OCI-LY1 (cell line): Measurements from ENCODE around the gene SLC24A3.
"Not testable (repeated sequence)": the region's sequence is repeated elsewhere in the genome, so short reads cannot be mapped to it uniquely, and the experiment has no call there.

Experiments used
- H2AFZ ChIP-seq: fragments of 200-600 bp; sonication (generic), shearing (Covaris generic); 2 replicates; pipeline ENCODE4 v1.6.0; 2014; ENCODE audit warnings: antibody characterized with exemption, mild to moderate bottlenecking, low read length
- H3F3A ChIP-seq: fragments of 200-600 bp; sonication (generic), shearing (Covaris generic); 2 replicates; pipeline ENCODE4 v1.6.0; 2014; ENCODE audit warnings: mild to moderate bottlenecking, antibody characterized with exemption, low read length, moderate library complexity; ENCODE audit not compliant: insufficient read depth
- H3K27ac ChIP-seq: fragments of 200-600 bp; sonication (generic); 2 replicates; pipeline ENCODE4 v1.5.1; 2014; ENCODE audit warnings: low read length, mixed run types, mild to moderate bottlenecking, low read depth; ENCODE audit not compliant: poor library complexity, severe bottlenecking
- H3K27me3 ChIP-seq: fragments of 200-600 bp; sonication (generic); 2 replicates; pipeline ENCODE4 v1.6.0; 2014; ENCODE audit warnings: antibody characterized with exemption, mild to moderate bottlenecking, low read length, moderate library complexity; ENCODE audit not compliant: insufficient read depth
- H3K36me3 ChIP-seq: fragments of 200-600 bp; sonication (generic); 2 replicates; pipeline ENCODE4 v1.6.1; 2014; ENCODE audit warnings: mild to moderate bottlenecking, antibody characterized with exemption, low read length, moderate library complexity, mixed read lengths; ENCODE audit not compliant: insufficient read depth
- H3K4me1 ChIP-seq: fragments of 200-600 bp; sonication (generic); 2 replicates; pipeline ENCODE4 v1.5.1; 2014; ENCODE audit warnings: mild to moderate bottlenecking, low read length, moderate library complexity; ENCODE audit not compliant: insufficient read depth, severe bottlenecking
- H3K4me2 ChIP-seq: fragments of 200-600 bp; sonication (generic), shearing (Covaris generic); 2 replicates; pipeline ENCODE4 v1.6.1; 2014; ENCODE audit warnings: low read length
- H3K4me3 ChIP-seq: fragments of 200-600 bp; sonication (generic); 2 replicates; pipeline ENCODE4 v1.5.1; 2014; ENCODE audit warnings: low read length, low read depth, mild to moderate bottlenecking, mixed read lengths; ENCODE audit not compliant: poor library complexity, severe bottlenecking
- H3K79me2 ChIP-seq: fragments of 200-600 bp; shearing (Covaris generic); 2 replicates; pipeline ENCODE4 v1.6.1; 2016; ENCODE audit warnings: mixed run types, low read length, mixed read lengths; ENCODE audit not compliant: insufficient read depth
- H3K9ac ChIP-seq: fragments of 200-600 bp; sonication (generic), shearing (Covaris generic); 2 replicates; pipeline ENCODE4 v1.6.1; 2014; ENCODE audit warnings: mild to moderate bottlenecking, low read length, mixed read lengths
- H3K9me2 ChIP-seq: fragments of 200-600 bp; sonication (generic), shearing (Covaris generic); 2 replicates; pipeline ENCODE4 v1.6.1; 2014; ENCODE audit warnings: low read depth, mild to moderate bottlenecking, low read length, mixed read lengths
- H3K9me3 ChIP-seq: fragments of 200-600 bp; shearing (Covaris generic); 2 replicates; pipeline ENCODE4 v1.6.1; 2014; ENCODE audit warnings: low read length, mixed read lengths
- H4K20me1 ChIP-seq: fragments of 200-600 bp; sonication (generic), shearing (Covaris generic); 2 replicates; pipeline ENCODE4 v1.6.0; 2016; ENCODE audit warnings: mild to moderate bottlenecking, low read length; ENCODE audit not compliant: insufficient read depth
- CTCF ChIP-seq: fragments of 200-600 bp; sonication (generic), shearing (Covaris generic); IDR thresholded peaks from 2 replicates; pipeline ENCODE4 v1.5.1; 2017; ENCODE audit warnings: mild to moderate bottlenecking, antibody characterized with exemption, low read length, moderate library complexity, mixed read lengths
- EZH2 ChIP-seq: fragments of 200-600 bp; sonication (generic), shearing (Covaris generic); IDR thresholded peaks from 2 replicates; pipeline ENCODE4 v1.8.0; 2017; ENCODE audit warnings: borderline replicate concordance, mixed run types, mild to moderate bottlenecking, antibody characterized with exemption, low read length, moderate library complexity, mixed read lengths

The SLC24A3 gene

GRCh38 chr20:19628570-19629134, 416.2 kb downstream of the SLC24A3 start:
- Histone ChIP-seq H3K9me3 (no peaks in the 10 kb centered on the region), H2AFZ (no peak overlapping the region), H3K9ac (no peak overlapping the region), H3F3A (no peaks in the 10 kb centered on the region), H3K27ac (no peak overlapping the region), H3K79me2 (no peaks in the 10 kb centered on the region), H3K4me3 (no peak overlapping the region), H3K4me2 (no peak overlapping the region), H3K4me1 (no peaks in the 10 kb centered on the region), H3K27me3 (no peaks in the 10 kb centered on the region), H3K36me3 (no peaks in the 10 kb centered on the region), H3K9me2 (no peaks in the 10 kb centered on the region), H4K20me1 (no peaks in the 10 kb centered on the region)
- TF ChIP-seq EZH2: no peak
- TF ChIP-seq CTCF: peak; percentile 70

- no peak overlapping the region for H3K4me3 ChIP-seq
- no peaks in the 10 kb centered on the region for H3F3A ChIP-seq
- TF ChIP-seq EZH2: no peak
- no peak for TF ChIP-seq CTCF
- H3K36me3 ChIP-seq: no peaks in the 10 kb centered on the region
- H3K9me2 ChIP-seq: no peaks in the 10 kb centered on the region
- H4K20me1 ChIP-seq: no peaks in the 10 kb centered on the region
- H3K27me3 ChIP-seq: 0 out of 2 replicates have a peak, but pooled peaks cover 3% of the 10 kb centered on the region
- H3K9me3 ChIP-seq: no peaks in the 10 kb centered on the region
- H2AFZ ChIP-seq: no peak overlapping the region
- H3K4me1 ChIP-seq: no peaks in the 10 kb centered on the region
- no peaks in the 10 kb centered on the region for H3K79me2 ChIP-seq
- H3K4me2 ChIP-seq: no peak overlapping the region
- no peak overlapping the region for H3K9ac ChIP-seq
- no peak overlapping the region for H3K27ac ChIP-seq
Observed at GRCh38 chr20:19631410-19631809, 419.0 kb downstream of the SLC24A3 start.

GRCh38 chr20:19633985-19634384, 421.5 kb downstream of the SLC24A3 start:
- no peaks in the 10 kb centered on the region for H3K9me2 ChIP-seq
- TF ChIP-seq CTCF (no peak), EZH2 (no peak)
- H3F3A ChIP-seq: no peaks in the 10 kb centered on the region
- H3K27me3 ChIP-seq: 0 out of 2 replicates have a peak, but pooled peaks cover 3% of the 10 kb centered on the region
- no peaks in the 10 kb centered on the region for H3K9me3 ChIP-seq
- no peaks in the 10 kb centered on the region for H4K20me1 ChIP-seq
- no peaks in the 10 kb centered on the region for H3K79me2 ChIP-seq
- no peak overlapping the region for H3K4me2 ChIP-seq
- no peak overlapping the region for H3K4me3 ChIP-seq
- H3K36me3 ChIP-seq: no peaks in the 10 kb centered on the region
- no peak overlapping the region for H3K27ac ChIP-seq
- H3K4me1 ChIP-seq: no peaks in the 10 kb centered on the region
- H2AFZ ChIP-seq: no peak overlapping the region
- no peak overlapping the region for H3K9ac ChIP-seq

GRCh38 chr20:19639471-19640045, 427.1 kb downstream of the SLC24A3 start:
- not testable (repeated sequence) for H3K9ac ChIP-seq, H4K20me1 ChIP-seq, H3K9me3 ChIP-seq, H3K27ac ChIP-seq, H3K4me3 ChIP-seq, H3K27me3 ChIP-seq, H3K36me3 ChIP-seq, H2AFZ ChIP-seq, H3F3A ChIP-seq, H3K4me2 ChIP-seq, H3K4me1 ChIP-seq, H3K9me2 ChIP-seq, H3K79me2 ChIP-seq
